Nephron (organoid): ENCODE measurements around the gene ZFP28.
A peak's percentile ranks its signal among the peaks of the same experiment; 100 is the strongest.

Experiments
- H3K27ac Mint-ChIP-seq, 3 experiments: 2 replicates each; pipeline ENCODE4 v1.8.0; 2020; ENCODE audit warnings: mixed read lengths in 3 of 3, mild to moderate bottlenecking in 2 of 3, moderate library complexity in 1 of 3
- H3K27me3 Mint-ChIP-seq: 2 replicates; pipeline ENCODE4 v1.8.0; 2021; ENCODE audit warnings: low read depth, mild to moderate bottlenecking, moderate library complexity, mixed read lengths
- H3K36me3 Mint-ChIP-seq: 2 replicates; pipeline ENCODE4 v1.8.0; 2020; ENCODE audit warnings: low read depth, mixed read lengths
- H3K4me1 Mint-ChIP-seq: 2 replicates; pipeline ENCODE4 v1.8.0; 2020; ENCODE audit warnings: mixed read lengths
- H3K4me3 Mint-ChIP-seq, 3 experiments: 2 replicates each; pipeline ENCODE4 v1.8.0; 2020; ENCODE audit warnings: mild to moderate bottlenecking in 3 of 3, mixed read lengths in 3 of 3, moderate library complexity in 2 of 3
- H3K9me3 Mint-ChIP-seq: 2 replicates; pipeline ENCODE4 v1.8.0; 2020; ENCODE audit warnings: mixed read lengths
- CTCF ChIP-seq, 3 experiments: fragments of 200-600 bp; sonication (generic); IDR thresholded peaks; one replicate each; pipeline ENCODE4 v1.5.0; 2021; ENCODE audit warnings: antibody characterized with exemption in 3 of 3; ENCODE audit not compliant: unreplicated experiment in 3 of 3

Gene ZFP28

GRCh38 chr19:56525214-56525860, 13.4 kb upstream of the ZFP28 start:
- H3K36me3 Mint-ChIP-seq, result peaks cover 12% of the 10 kb centered on the region
- TF ChIP-seq CTCF (IDR thresholded peaks at IDR 0.05; ENCODE audit: unreplicated experiment in 3 of 3), result no peak
- peaks cover 69% of the 10 kb centered on the region for H3K9me3 Mint-ChIP-seq
- H3K4me3 Mint-ChIP-seq, result no peak overlapping the region
- H3K27ac Mint-ChIP-seq, result no peak overlapping the region
- H3K27me3 Mint-ChIP-seq, result no peaks in the 10 kb centered on the region
- H3K4me1 Mint-ChIP-seq, result no peaks in the 10 kb centered on the region

DNA sequence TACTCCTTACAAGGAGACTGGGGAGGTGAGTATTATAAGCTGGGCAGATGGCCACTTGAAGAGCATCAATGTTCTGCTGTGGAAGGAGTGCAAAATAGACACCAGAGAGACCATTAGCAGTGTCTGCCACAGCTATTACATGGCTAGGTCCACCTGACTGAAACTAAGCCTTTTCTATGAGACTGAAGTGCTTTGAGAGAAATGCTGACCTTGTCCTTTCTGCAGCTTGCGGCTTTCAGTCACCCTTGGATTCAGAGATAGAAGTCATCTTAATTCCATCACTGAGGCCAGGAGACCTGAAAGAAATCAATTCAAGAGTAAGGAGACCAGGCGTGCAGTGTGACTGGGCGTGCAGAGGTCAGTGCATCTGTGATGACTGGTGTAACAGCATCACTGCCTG, 1.3 kb upstream of the ZFP28 start:
- Mint-ChIP-seq H3K27ac (peak overlapping the region; percentile 93 to 97 (median 96)), H3K36me3 (peaks cover 40% of the 10 kb centered on the region), H3K4me3 (peak overlapping the region; percentile 89 to 93 (median 91)), H3K4me1 (no peaks in the 10 kb centered on the region), H3K9me3 (peaks cover 70% of the 10 kb centered on the region), H3K27me3 (no peaks in the 10 kb centered on the region)
- no peak for TF ChIP-seq CTCF (IDR thresholded peaks at IDR 0.05; ENCODE audit: unreplicated experiment in 3 of 3)

DNA sequence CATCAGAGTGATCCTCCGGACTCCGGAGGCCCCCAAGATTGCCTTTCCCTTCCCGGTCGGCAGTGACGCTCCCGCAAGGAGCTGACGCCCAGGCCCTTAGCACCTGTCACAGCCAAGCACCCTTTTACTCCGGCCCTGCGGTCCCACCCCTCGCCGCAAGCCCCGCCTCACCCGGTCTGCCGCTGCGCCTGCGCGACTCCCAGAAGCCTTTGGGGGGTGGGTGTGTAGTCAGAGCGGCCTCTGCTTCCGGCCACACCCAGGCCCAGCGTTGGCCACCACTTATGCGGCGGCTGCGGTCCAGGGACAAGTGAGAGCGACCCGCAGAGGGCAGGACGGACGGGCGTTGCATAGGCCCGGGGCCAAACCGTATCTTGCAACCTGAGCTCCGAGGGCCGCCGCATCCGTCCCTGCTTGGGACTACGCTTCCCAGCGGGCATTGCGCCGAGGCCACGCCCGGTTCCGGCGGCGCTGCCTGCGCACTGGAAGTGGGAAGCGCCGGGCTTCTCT, 441 bp upstream of the ZFP28 start:
- no peaks in the 10 kb centered on the region for H3K27me3 Mint-ChIP-seq
- peaks cover 48% of the 10 kb centered on the region for H3K36me3 Mint-ChIP-seq
- TF ChIP-seq CTCF (IDR thresholded peaks at IDR 0.05; ENCODE audit: unreplicated experiment in 3 of 3), result no peak
- peak overlapping the region; percentile 93 to 97 (median 96) for H3K27ac Mint-ChIP-seq
- H3K9me3 Mint-ChIP-seq, result peaks cover 66% of the 10 kb centered on the region
- H3K4me3 Mint-ChIP-seq, result peak overlapping the region; percentile 89 to 93 (median 91)
- H3K4me1 Mint-ChIP-seq, result no peaks in the 10 kb centered on the region

GRCh38 chr19:56543776-56544175, 5.0 kb downstream of the ZFP28 start:
- no peak for TF ChIP-seq CTCF (IDR thresholded peaks at IDR 0.05; ENCODE audit: unreplicated experiment in 3 of 3)

DNA sequence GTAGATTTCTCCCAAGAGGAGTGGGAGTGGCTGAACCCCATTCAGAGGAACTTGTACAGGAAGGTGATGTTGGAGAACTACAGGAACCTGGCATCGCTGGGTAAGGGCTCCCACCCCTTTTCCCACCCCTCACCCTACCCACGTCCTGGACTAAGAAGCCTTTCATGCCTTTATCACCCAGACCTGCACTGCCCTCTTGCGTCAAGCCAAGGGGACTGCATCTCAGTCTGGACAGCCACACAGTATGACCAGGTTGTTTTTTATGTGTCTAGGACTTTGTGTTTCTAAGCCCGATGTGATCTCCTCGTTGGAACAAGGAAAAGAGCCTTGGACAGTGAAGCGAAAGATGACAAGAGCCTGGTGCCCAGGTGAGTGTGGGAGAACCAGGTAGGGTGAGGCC, 8.8 kb downstream of the ZFP28 start:
- Mint-ChIP-seq H3K27me3 (peaks cover 4% of the 10 kb centered on the region), H3K9me3 (peaks cover 67% of the 10 kb centered on the region), H3K36me3 (peaks cover 90% of the 10 kb centered on the region), H3K4me3 (no peak overlapping the region), H3K27ac (no peak overlapping the region), H3K4me1 (no peaks in the 10 kb centered on the region)
- TF ChIP-seq CTCF (IDR thresholded peaks at IDR 0.05; ENCODE audit: unreplicated experiment in 3 of 3), result no peak

More at GRCh38 chr19:56543776-56544175, 5.0 kb downstream of the ZFP28 start:
- no peak overlapping the region for H3K27ac Mint-ChIP-seq
- H3K4me3 Mint-ChIP-seq, result no peak overlapping the region
- peaks cover 71% of the 10 kb centered on the region for H3K9me3 Mint-ChIP-seq
- no peaks in the 10 kb centered on the region for H3K4me1 Mint-ChIP-seq
- H3K36me3 Mint-ChIP-seq, result peaks cover 89% of the 10 kb centered on the region
- peaks cover 4% of the 10 kb centered on the region for H3K27me3 Mint-ChIP-seq
